ENCODE results near the gene SARDH.

- TF ChIP-seq CTCF (IDR thresholded peaks at IDR 0.05) (no peak), POLR2A (IDR thresholded peaks at IDR 0.05) (no peak)
Measured at GRCh38 chr9:133775291-133775690, 37.1 kb upstream of the SARDH start.
